Heart right ventricle (tissue), 16 donors: ENCODE results near the gene CEP131. TPM values are rescaled to one million over a fixed set of nuclear protein-coding genes. Genes with fewer than 3 reads are reported as not detected.

ENCODE experiments used
- ATAC-seq, 8 donors: fragments of 200-7000 bp; cut with Tn5 transposase; one replicate each; pipeline ENCODE4 v1.9.1; 2020; ENCODE audit warnings: mild to moderate bottlenecking in 8 of 8, moderate library complexity in 8 of 8, moderate number of reproducible peaks in 1 of 8
- DNase-seq, 2 donors: peaks; one replicate each; pipeline ENCODE4 v3.0.0-alpha.2; 2020
- H3K27ac ChIP-seq, 10 donors: fragments of 200-600 bp; sonication (generic) in 2 of 10; one replicate each; pipeline versions ENCODE4 v1.5.0 to v1.8.0; 2020 to 2022; ENCODE audit warnings: mild to moderate bottlenecking in 3 of 10
- H3K27me3 ChIP-seq, 7 donors: fragments of 200-600 bp; one replicate each; pipeline ENCODE4 v1.8.0; 2021 to 2022; ENCODE audit warnings: mild to moderate bottlenecking in 2 of 7
- H3K36me3 ChIP-seq, 9 donors: fragments of 200-600 bp; sonication (generic) in 1 of 9; one replicate each; pipeline versions ENCODE4 v1.5.0 to v1.8.0; 2020 to 2022; ENCODE audit warnings: mild to moderate bottlenecking in 2 of 9
- H3K4me1 ChIP-seq, 9 donors: fragments of 200-600 bp; sonication (generic) in 1 of 9; one replicate each; pipeline versions ENCODE4 v1.5.0 to v1.8.0; 2020 to 2022; ENCODE audit warnings: mild to moderate bottlenecking in 4 of 9
- H3K4me3 ChIP-seq, 10 donors: fragments of 200-600 bp; sonication (generic) in 2 of 10; one replicate each; pipeline versions ENCODE4 v1.5.0 to v1.8.0; 2020 to 2022; ENCODE audit warnings: mild to moderate bottlenecking in 7 of 10, moderate library complexity in 2 of 10
- H3K9me3 ChIP-seq, 11 donors: fragments of 200-600 bp in 10 of 11; sonication (generic) in 2 of 11; one replicate each; pipeline versions ENCODE4 v1.5.0 to v1.8.0; 2013 to 2022; ENCODE audit warnings: mild to moderate bottlenecking in 2 of 11, control low read depth in 1 of 11, moderate library complexity in 1 of 11
- WGBS, 2 donors: extraction: QIAGEN DNeasy Blood & Tissue Kit; methylation state at CpG; one replicate each; pipeline ENCODE4 v1.1.7; 2013; ENCODE audit warnings: inconsistent platforms in 1 of 2; 5-methylcytosine and 5-hydroxymethylcytosine counted together
- intact Hi-C, 10 donors: fragments of 100-400 bp; cut with DNase I; formaldehyde crosslinking; loops; one replicate each; pipeline versions ENCODE4 v1.11.1 to v1.14.2; 2022
- polyA plus RNA-seq, 2 donors: library from polyadenylated mRNA; stranded (reverse); fragments of 200-250 nt; gene quantifications; one replicate each; pipeline ENCODE4 v1.2.3, GENCODE V29; 2013
- total RNA-seq, 10 donors: library from RNA; stranded (reverse); fragmentation: NEBNext Ultra II Directional in 3 of 10; extraction: Animal tissue kit (Norgen Biotek cat#: 25700) in 3 of 10; gene quantifications; one replicate each; pipeline versions ENCODE4 v1.2.1 to v1.2.4, GENCODE V29; 2021 to 2023
- TF ChIP-seq, protein P1 (sequence below), 9 donors: fragments of 200-600 bp; sonication (generic) in 2 of 9; IDR thresholded peaks; one replicate each; pipeline versions ENCODE4 v1.5.0 to v1.8.0; 2021 to 2022; ENCODE audit warnings: antibody characterized with exemption in 9 of 9, mild to moderate bottlenecking in 5 of 9, moderate library complexity in 1 of 9
- donor health status: Arrhythmogenic right ventricular cardiomyopathy.
- donor health status: ischemic (EF 13 %, LVEDD 7.1; RV severe dilation, severe dysfunction).
- donor health status: healthy with polysubstance abuse.
- donor health status: DM: no; HTN: yes; CAD: no.
- donor health status: DM: no; HTN: no; CAD: no.
- donor health status: ischemic (EF 25% LVEDD 6.9; RV normal size, moderate dysfunction).
- donor health status: ischemic (EF 25% LVEDD 5.7; RV mildly dilated, moderate dysfunction).
- donor health status: healthy.
- donor health status: DM: yes; HTN: yes; CAD: no.
- donor health status: Ischemic cardiomyopathy.
- donor health status: ischemic (EF 35%, LVEDD 5.7; RV mildly dilated, moderate dysfunction).
- donor health status: nonischemic (EF 11% LVEDD 7.7; RV severe dilation, severe dysfunction).
- donor health status: DM: yes; HTN: yes; CAD: no.
- donor health status: PGD.
- donor health status: ischemic (EF 29% LVEDD 5.4; RV normal size, mild dysfunction).
- donor health status: nonischemic (EF 23%, LVEDD 6.1; RV moderate dilation, normal function).

CEP131 gene
- total and polyA plus RNA-seq, 12 donors, result 6.4 to 20.9 (median 8.0) TPM

DNA sequence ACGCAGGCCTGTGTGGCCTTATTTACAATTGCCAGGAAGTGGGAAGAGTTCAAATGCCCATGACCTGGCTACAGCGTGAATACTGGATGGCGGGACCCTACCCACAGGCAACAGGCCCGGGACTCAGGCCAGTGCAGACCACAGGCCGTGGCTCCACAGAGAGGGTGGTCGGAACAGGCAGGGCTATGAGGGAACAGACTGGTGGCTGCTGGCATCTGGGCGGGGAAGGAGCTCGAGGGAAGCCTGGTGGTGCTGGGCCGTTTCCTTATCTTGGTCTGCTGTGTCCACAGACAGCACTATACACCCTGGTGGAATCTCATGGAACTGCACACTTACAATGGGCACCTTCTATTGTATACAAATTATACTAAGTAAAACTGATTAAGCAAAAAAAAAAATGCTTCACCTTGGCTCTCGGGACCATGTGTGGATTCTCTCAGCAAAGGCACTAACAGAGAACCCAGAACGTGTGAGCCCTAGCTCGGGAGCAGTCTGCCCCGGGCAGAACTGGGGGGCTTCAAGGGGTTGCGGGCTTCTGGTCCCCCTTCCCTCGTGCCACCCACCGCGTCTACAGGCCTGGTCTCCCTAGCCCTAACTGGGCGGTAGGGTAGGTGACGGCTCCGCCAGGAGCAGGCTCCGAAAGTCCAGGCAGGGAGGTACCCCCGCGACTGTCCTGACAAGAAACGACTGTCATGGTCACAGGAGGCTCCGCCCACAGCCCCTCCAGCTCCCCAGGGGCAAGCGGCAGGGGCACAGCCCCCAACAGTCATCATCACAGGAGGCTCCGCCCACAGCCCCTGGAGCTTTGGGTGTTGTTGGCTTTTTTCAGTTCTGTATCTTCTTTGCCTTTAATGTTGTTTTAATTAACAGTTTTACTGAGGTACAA, 21.8 kb downstream of the CEP131 start:
- peak in 1 of 2 donors; percentile 66 for DNase-seq
- no peak overlapping the region for H3K27ac ChIP-seq
- 78 to 84% methylated on average over 27 of the region's 27 CpGs for WGBS, 2 donors
- H3K36me3 ChIP-seq, result peaks cover 0 to 43% (median 0%) of the 10 kb centered on the region in 9 donors
- TF ChIP-seq, protein P1, sequence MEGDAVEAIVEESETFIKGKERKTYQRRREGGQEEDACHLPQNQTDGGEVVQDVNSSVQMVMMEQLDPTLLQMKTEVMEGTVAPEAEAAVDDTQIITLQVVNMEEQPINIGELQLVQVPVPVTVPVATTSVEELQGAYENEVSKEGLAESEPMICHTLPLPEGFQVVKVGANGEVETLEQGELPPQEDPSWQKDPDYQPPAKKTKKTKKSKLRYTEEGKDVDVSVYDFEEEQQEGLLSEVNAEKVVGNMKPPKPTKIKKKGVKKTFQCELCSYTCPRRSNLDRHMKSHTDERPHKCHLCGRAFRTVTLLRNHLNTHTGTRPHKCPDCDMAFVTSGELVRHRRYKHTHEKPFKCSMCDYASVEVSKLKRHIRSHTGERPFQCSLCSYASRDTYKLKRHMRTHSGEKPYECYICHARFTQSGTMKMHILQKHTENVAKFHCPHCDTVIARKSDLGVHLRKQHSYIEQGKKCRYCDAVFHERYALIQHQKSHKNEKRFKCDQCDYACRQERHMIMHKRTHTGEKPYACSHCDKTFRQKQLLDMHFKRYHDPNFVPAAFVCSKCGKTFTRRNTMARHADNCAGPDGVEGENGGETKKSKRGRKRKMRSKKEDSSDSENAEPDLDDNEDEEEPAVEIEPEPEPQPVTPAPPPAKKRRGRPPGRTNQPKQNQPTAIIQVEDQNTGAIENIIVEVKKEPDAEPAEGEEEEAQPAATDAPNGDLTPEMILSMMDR (IDR thresholded peaks at IDR 0.05), result peak; percentile 36 to 71 (median 66)
- no peaks in the 10 kb centered on the region for H3K27me3 ChIP-seq
- peak in 7 of 8 donors; percentile 15 to 70 (median 63) for ATAC-seq
- H3K4me1 ChIP-seq, result peaks cover 0 to 33% (median 9%) of the 10 kb centered on the region in 9 donors
- H3K9me3 ChIP-seq, result no peaks in the 10 kb centered on the region
- H3K4me3 ChIP-seq, result no peak overlapping the region
- intact Hi-C loops, result loop anchor here in 5 of 10 donors (1.0 to 10.0 kb wide), 4 partner anchors 58 to 186 kb away; no protein-coding TSS in a partner anchor

- H3K27me3 ChIP-seq, result no peaks in the 10 kb centered on the region
- H3K4me1 ChIP-seq, result peaks cover 0 to 40% (median 15%) of the 10 kb centered on the region in 9 donors
- H3K36me3 ChIP-seq, result peaks cover 0 to 40% (median 0%) of the 10 kb centered on the region in 9 donors
- no peak overlapping the region for H3K27ac ChIP-seq
- ATAC-seq, result no peak
- intact Hi-C loops, result loop anchor here in 5 of 10 donors (1.0 to 10.0 kb wide), 4 partner anchors 57 to 185 kb away; no protein-coding TSS in a partner anchor
- 95% methylated on average over 18 of the region's 18 CpGs for WGBS, 2 donors
- H3K4me3 ChIP-seq, result no peak overlapping the region
- H3K9me3 ChIP-seq, result no peaks in the 10 kb centered on the region
- TF ChIP-seq, protein P1 (IDR thresholded peaks at IDR 0.05), result no peak
- DNase-seq, result no peak
These were observed 22.6 kb downstream of the CEP131 start for GRCh38 chr17:81200201-81200600.

- Histone ChIP-seq H3K27me3 (no peaks in the 10 kb centered on the region), H3K4me3 (no peak overlapping the region), H3K27ac (no peak overlapping the region), H3K4me1 (peaks cover 0 to 44% (median 20%) of the 10 kb centered on the region in 9 donors), H3K9me3 (no peaks in the 10 kb centered on the region), H3K36me3 (peaks cover 0 to 40% (median 0%) of the 10 kb centered on the region in 9 donors)
- WGBS, 2 donors, result 94 to 96% methylated on average over 18 of the region's 18 CpGs
- TF ChIP-seq, protein P1 (IDR thresholded peaks at IDR 0.05), result no peak
- intact Hi-C loops, result loop anchor here in 5 of 10 donors (5.0 to 10.0 kb wide), 3 partner anchors 47 to 57 kb away; no protein-coding TSS in a partner anchor
- no peak for ATAC-seq
- DNase-seq, result no peak
These were observed 23.3 kb downstream of the CEP131 start for GRCh38 chr17:81199482-81199830.

GRCh38 chr17:81198826-81199481, 23.8 kb downstream of the CEP131 start:
- ATAC-seq (no peak), DNase-seq (no peak)
- TF ChIP-seq, protein P1 (IDR thresholded peaks at IDR 0.05), result no peak
- H3K36me3 ChIP-seq, result peaks cover 0 to 40% (median 0%) of the 10 kb centered on the region in 9 donors
- intact Hi-C loops, result loop anchor here in 5 of 10 donors (5.0 to 10.0 kb wide), 3 partner anchors 47 to 57 kb away; no protein-coding TSS in a partner anchor
- peaks cover 0 to 44% (median 20%) of the 10 kb centered on the region in 9 donors for H3K4me1 ChIP-seq
- 91 to 93% methylated on average over 22 of the region's 22 CpGs for WGBS, 2 donors
- no peak overlapping the region for H3K4me3 ChIP-seq
- no peak overlapping the region for H3K27ac ChIP-seq
- H3K27me3 ChIP-seq, result no peaks in the 10 kb centered on the region
- H3K9me3 ChIP-seq, result no peaks in the 10 kb centered on the region
